ENCODE results near the gene OR2B6.

Gene OR2B6

GRCh38 chr6:28003059-28003458 lies 46.0 kb downstream of the OR2B6 start:
- DNase-seq (ENCODE audit: low read depth) = no peak
- H3K4me3 ChIP-seq (ENCODE audit: control insufficient read depth, low read depth, low read length) = no peak overlapping the region
- TF ChIP-seq, protein P1, sequence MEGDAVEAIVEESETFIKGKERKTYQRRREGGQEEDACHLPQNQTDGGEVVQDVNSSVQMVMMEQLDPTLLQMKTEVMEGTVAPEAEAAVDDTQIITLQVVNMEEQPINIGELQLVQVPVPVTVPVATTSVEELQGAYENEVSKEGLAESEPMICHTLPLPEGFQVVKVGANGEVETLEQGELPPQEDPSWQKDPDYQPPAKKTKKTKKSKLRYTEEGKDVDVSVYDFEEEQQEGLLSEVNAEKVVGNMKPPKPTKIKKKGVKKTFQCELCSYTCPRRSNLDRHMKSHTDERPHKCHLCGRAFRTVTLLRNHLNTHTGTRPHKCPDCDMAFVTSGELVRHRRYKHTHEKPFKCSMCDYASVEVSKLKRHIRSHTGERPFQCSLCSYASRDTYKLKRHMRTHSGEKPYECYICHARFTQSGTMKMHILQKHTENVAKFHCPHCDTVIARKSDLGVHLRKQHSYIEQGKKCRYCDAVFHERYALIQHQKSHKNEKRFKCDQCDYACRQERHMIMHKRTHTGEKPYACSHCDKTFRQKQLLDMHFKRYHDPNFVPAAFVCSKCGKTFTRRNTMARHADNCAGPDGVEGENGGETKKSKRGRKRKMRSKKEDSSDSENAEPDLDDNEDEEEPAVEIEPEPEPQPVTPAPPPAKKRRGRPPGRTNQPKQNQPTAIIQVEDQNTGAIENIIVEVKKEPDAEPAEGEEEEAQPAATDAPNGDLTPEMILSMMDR (conservative IDR thresholded peaks at IDR 0.05; ENCODE audit: control insufficient read depth, insufficient read depth, low read depth, low read length) = no peak

- no peak overlapping the region for H3K4me3 ChIP-seq (ENCODE audit: control insufficient read depth, low read depth, low read length)
- no peak for DNase-seq (ENCODE audit: low read depth)
These were observed 46.6 kb downstream of the OR2B6 start for GRCh38 chr6:28003661-28004060.

DNA sequence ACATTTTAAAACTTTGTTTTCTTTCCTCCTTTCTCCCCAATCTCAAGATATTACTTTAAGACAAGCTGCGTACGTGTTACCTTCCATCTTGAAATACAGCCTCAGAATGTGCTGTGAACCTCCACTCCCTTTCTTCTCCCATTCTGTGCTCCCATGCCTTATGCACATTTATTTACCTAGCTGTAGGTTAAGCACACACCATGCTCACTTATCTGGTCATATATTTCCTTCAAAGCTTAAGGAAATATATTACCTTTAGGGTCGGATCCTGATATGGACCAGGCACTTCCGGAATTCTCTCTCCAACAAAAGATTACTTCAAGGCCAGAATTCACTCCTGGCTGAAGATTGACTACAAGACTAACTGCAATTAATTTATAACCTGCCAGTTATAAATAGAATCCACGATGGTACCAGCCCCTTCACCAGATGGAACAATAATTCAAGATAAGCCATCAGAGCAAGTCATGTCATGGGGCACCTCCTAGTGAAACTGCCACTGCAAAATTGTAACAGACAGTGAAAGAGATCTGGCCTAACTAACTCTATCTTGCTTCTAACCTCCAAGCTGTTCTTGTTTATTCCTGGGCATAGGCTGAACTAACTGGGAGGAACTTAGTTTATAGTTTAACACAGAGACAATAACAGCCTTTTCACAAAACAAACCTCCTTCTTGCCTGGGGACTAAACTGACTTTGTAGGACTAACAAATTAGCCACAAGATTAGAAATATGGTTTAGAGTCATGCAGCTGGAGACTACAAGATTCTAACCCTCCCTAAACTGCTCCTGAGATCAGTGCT lies 47.5 kb downstream of the OR2B6 start:
- DNase-seq (ENCODE audit: low read depth) = no peak
- H3K4me3 ChIP-seq (ENCODE audit: control insufficient read depth, low read depth, low read length) = no peak overlapping the region
- TF ChIP-seq, protein P1 (conservative IDR thresholded peaks at IDR 0.05; ENCODE audit: control insufficient read depth, insufficient read depth, low read depth, low read length) = no peak

More at GRCh38 chr6:28003661-28004060, 46.6 kb downstream of the OR2B6 start:
- TF ChIP-seq, protein P1 (conservative IDR thresholded peaks at IDR 0.05; ENCODE audit: control insufficient read depth, insufficient read depth, low read depth, low read length) = no peak

DNA sequence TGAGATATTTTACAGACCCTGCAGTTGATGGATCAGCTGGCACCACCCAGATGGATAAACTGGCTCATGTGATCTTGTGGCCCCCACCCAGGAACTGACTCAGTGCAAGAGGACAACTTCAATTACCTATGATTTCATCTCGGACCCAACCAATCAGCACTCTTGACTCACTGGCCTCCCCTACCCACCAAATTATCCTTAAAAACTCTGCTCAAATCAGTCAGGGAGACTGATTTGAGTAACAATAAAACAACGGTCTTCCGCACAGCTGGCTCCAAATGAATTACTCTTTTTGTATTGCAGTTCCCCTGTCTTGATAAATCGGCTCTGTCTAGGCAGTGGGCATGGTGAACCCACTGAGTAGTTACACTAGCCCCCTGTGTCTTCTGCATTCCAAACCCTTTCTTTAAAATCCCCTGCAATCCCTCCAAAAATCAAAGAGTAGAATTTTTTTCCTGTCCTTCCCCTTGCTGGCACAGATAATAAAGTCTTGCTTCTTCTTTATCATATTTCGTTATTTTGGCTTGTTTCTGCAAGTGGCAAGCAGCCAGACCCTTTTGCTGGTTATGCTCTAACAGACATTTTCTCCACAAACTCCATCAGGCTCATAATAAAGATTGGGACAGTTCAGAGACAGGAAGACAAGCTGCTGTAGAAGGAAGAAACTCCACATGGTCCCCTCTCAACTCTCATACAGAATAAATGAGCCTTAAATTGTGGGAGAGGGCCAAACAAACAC lies 48.3 kb downstream of the OR2B6 start:
- H3K4me3 ChIP-seq (ENCODE audit: control insufficient read depth, low read depth, low read length) = no peak overlapping the region
- TF ChIP-seq, protein P1 (conservative IDR thresholded peaks at IDR 0.05; ENCODE audit: control insufficient read depth, insufficient read depth, low read depth, low read length) = no peak
- peak; percentile 12 for DNase-seq (ENCODE audit: low read depth)

DNA sequence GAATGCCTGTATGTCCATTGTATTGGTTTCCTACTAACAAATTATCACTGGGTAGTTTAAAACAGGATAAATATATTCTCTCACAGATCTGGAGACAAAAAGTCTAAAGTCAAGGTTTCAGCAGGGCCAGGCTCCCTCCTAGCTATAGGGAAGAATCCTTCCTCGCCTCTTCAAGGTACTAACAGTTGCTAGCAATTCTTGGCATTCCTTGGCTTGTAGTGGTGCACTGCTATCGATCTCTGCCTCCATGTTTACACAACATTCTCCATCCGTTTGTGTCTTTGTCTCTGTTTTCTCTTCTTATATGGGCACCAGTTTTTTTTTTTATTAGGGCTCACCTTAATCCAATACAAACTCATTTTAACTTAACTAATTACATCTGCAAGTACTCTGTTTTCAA lies 48.9 kb downstream of the OR2B6 start:
- no peak for DNase-seq (ENCODE audit: low read depth)
- TF ChIP-seq, protein P1 (conservative IDR thresholded peaks at IDR 0.05; ENCODE audit: control insufficient read depth, insufficient read depth, low read depth, low read length) = no peak
- no peak overlapping the region for H3K4me3 ChIP-seq (ENCODE audit: control insufficient read depth, low read depth, low read length)

Measured in fibroblast of mammary gland (primary cell).